ENCODE results near the gene GNAO1.

The GNAO1 gene

GRCh38 chr16:56334761-56335160 is 143.5 kb downstream of the GNAO1 start:
- Mint-ChIP-seq H3K4me3 (no peak overlapping the region), H3K9me3 (no peaks in the 10 kb centered on the region), H3K36me3 (no peaks in the 10 kb centered on the region), H3K4me1 (peaks cover 2% of the 10 kb centered on the region), H3K27ac (no peak overlapping the region), H3K27me3 (peaks cover 3% of the 10 kb centered on the region)
- DNase-seq (ENCODE audit: low spot score in 2 of 2) (no peak), ATAC-seq (ENCODE audit: low read depth) (no peak)

GRCh38 chr16:56336071-56336688 is 144.9 kb downstream of the GNAO1 start:
- Mint-ChIP-seq H3K27me3 (peaks cover 3% of the 10 kb centered on the region), H3K9me3 (no peaks in the 10 kb centered on the region), H3K27ac (no peak overlapping the region), H3K36me3 (no peaks in the 10 kb centered on the region), H3K4me3 (no peak overlapping the region), H3K4me1 (peaks cover 2% of the 10 kb centered on the region)
- ATAC-seq (ENCODE audit: low read depth), result no peak
- no peak for DNase-seq (ENCODE audit: low spot score in 2 of 2)

DNA sequence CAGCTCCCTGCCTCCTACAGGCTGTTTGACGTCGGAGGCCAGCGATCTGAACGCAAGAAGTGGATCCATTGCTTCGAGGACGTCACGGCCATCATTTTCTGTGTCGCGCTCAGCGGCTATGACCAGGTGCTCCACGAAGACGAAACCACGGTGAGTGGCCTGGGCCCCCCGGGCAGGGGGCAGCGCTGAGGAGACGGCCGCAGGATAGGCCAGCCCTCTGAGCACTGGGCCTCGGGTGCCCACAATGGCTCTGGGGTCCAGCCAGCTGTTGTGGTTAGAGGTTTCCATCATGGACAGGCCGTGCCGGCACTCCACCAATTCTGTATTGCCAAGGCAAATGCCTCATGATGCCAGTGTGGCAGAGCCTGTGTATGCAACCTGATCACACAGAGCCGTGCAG is 145.4 kb downstream of the GNAO1 start:
- H3K4me3 Mint-ChIP-seq, result no peak overlapping the region
- peaks cover 2% of the 10 kb centered on the region for H3K4me1 Mint-ChIP-seq
- peaks cover 3% of the 10 kb centered on the region for H3K27me3 Mint-ChIP-seq
- no peak for ATAC-seq (ENCODE audit: low read depth)
- no peaks in the 10 kb centered on the region for H3K9me3 Mint-ChIP-seq
- no peaks in the 10 kb centered on the region for H3K36me3 Mint-ChIP-seq
- no peak for DNase-seq (ENCODE audit: low spot score in 2 of 2)
- H3K27ac Mint-ChIP-seq, result no peak overlapping the region

DNA sequence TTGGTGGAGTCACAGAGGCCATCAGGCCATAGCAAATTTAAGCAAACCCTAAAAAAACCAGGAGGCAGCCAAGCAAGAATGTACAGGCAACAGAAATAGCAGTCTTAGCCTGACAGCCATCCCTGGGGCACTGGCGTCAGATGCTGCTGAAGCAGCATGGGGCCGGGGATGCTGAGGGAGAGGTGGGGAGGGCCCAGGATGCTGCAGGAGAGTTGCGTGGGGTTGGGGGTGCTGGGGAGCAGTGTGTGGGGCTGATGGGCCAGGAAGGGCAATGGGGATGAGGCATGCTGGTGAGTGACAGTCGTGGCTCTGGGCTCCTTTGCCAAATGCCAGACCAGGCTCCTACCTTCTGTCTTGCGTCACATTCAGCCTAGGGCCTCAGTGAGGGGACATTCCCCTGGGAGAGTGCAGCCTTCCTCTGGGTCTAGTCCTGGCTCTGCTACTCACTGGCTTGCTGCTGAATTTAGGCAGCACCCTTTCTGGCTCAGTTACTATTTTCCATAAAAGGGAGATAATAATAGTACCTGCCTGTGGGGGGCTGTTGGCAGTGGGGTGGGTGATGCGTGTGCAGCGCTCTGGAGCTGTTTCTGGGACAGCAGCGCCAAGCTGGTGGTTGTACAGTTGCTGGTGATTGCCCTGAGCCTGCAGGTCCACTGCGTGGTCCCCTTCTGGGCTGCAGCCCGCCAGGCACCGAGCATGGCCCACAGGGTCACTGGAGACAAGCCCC is 146.0 kb downstream of the GNAO1 start:
- Mint-ChIP-seq H3K9me3 (no peaks in the 10 kb centered on the region), H3K27me3 (peaks cover 1% of the 10 kb centered on the region), H3K36me3 (no peaks in the 10 kb centered on the region), H3K27ac (no peak overlapping the region), H3K4me1 (peaks cover 2% of the 10 kb centered on the region), H3K4me3 (no peak overlapping the region)
- no peak for ATAC-seq (ENCODE audit: low read depth)
- no peak for DNase-seq (ENCODE audit: low spot score in 2 of 2)

GRCh38 chr16:56337858-56338325 is 146.6 kb downstream of the GNAO1 start:
- ATAC-seq (ENCODE audit: low read depth), result no peak
- H3K27me3 Mint-ChIP-seq, result no peaks in the 10 kb centered on the region
- H3K4me3 Mint-ChIP-seq, result no peak overlapping the region
- H3K4me1 Mint-ChIP-seq, result peaks cover 2% of the 10 kb centered on the region
- no peaks in the 10 kb centered on the region for H3K36me3 Mint-ChIP-seq
- H3K9me3 Mint-ChIP-seq, result no peaks in the 10 kb centered on the region
- H3K27ac Mint-ChIP-seq, result no peak overlapping the region
- DNase-seq (ENCODE audit: low spot score in 2 of 2), result no peak

- Mint-ChIP-seq H3K27me3 (no peaks in the 10 kb centered on the region), H3K27ac (no peak overlapping the region), H3K4me3 (no peak overlapping the region), H3K9me3 (no peaks in the 10 kb centered on the region), H3K4me1 (peaks cover 2% of the 10 kb centered on the region), H3K36me3 (no peaks in the 10 kb centered on the region)
- ATAC-seq (ENCODE audit: low read depth) (no peak), DNase-seq (ENCODE audit: low spot score in 2 of 2) (no peak)
Measured at GRCh38 chr16:56338566-56339318, 147.5 kb downstream of the GNAO1 start.

- no peak for DNase-seq (ENCODE audit: low spot score in 2 of 2)
- Mint-ChIP-seq H3K4me1 (peaks cover 2% of the 10 kb centered on the region), H3K9me3 (no peaks in the 10 kb centered on the region), H3K4me3 (no peak overlapping the region), H3K36me3 (no peaks in the 10 kb centered on the region), H3K27me3 (no peaks in the 10 kb centered on the region), H3K27ac (no peak overlapping the region)
- no peak for ATAC-seq (ENCODE audit: low read depth)
Measured at GRCh38 chr16:56339431-56340195, 148.3 kb downstream of the GNAO1 start.

- Mint-ChIP-seq H3K36me3 (no peaks in the 10 kb centered on the region), H3K4me3 (no peak overlapping the region), H3K9me3 (no peaks in the 10 kb centered on the region), H3K4me1 (peaks cover 2% of the 10 kb centered on the region), H3K27ac (no peak overlapping the region), H3K27me3 (no peaks in the 10 kb centered on the region)
- no peak for DNase-seq (ENCODE audit: low spot score in 2 of 2)
- no peak for ATAC-seq (ENCODE audit: low read depth)
Measured at GRCh38 chr16:56340416-56340815, 149.1 kb downstream of the GNAO1 start.

GRCh38 chr16:56340864-56341365 is 149.6 kb downstream of the GNAO1 start:
- H3K4me1 Mint-ChIP-seq, result peaks cover 2% of the 10 kb centered on the region
- no peak for DNase-seq (ENCODE audit: low spot score in 2 of 2)
- no peaks in the 10 kb centered on the region for H3K9me3 Mint-ChIP-seq
- no peak overlapping the region for H3K4me3 Mint-ChIP-seq
- no peaks in the 10 kb centered on the region for H3K36me3 Mint-ChIP-seq
- no peak overlapping the region for H3K27ac Mint-ChIP-seq
- no peaks in the 10 kb centered on the region for H3K27me3 Mint-ChIP-seq
- no peak for ATAC-seq (ENCODE audit: low read depth)

- H3K9me3 Mint-ChIP-seq, result no peaks in the 10 kb centered on the region
- ATAC-seq (ENCODE audit: low read depth) (no peak), DNase-seq (ENCODE audit: low spot score in 2 of 2) (no peak)
- H3K36me3 Mint-ChIP-seq, result no peaks in the 10 kb centered on the region
- H3K4me3 Mint-ChIP-seq, result no peak overlapping the region
- H3K27ac Mint-ChIP-seq, result no peak overlapping the region
- no peaks in the 10 kb centered on the region for H3K27me3 Mint-ChIP-seq
- peaks cover 2% of the 10 kb centered on the region for H3K4me1 Mint-ChIP-seq
Measured at GRCh38 chr16:56341656-56342399, 150.5 kb downstream of the GNAO1 start.

- H3K36me3 Mint-ChIP-seq, result no peaks in the 10 kb centered on the region
- no peak overlapping the region for H3K4me3 Mint-ChIP-seq
- H3K27ac Mint-ChIP-seq, result no peak overlapping the region
- H3K9me3 Mint-ChIP-seq, result no peaks in the 10 kb centered on the region
- no peaks in the 10 kb centered on the region for H3K27me3 Mint-ChIP-seq
- no peak for DNase-seq (ENCODE audit: low spot score in 2 of 2)
- no peaks in the 10 kb centered on the region for H3K4me1 Mint-ChIP-seq
- ATAC-seq (ENCODE audit: low read depth), result no peak
Measured at GRCh38 chr16:56343661-56344517, 152.6 kb downstream of the GNAO1 start.

GRCh38 chr16:56344518-56345405 is 153.5 kb downstream of the GNAO1 start:
- no peak for DNase-seq (ENCODE audit: low spot score in 2 of 2)
- H3K4me1 Mint-ChIP-seq, result no peaks in the 10 kb centered on the region
- no peak for ATAC-seq (ENCODE audit: low read depth)
- H3K27me3 Mint-ChIP-seq, result no peaks in the 10 kb centered on the region
- no peak overlapping the region for H3K27ac Mint-ChIP-seq
- no peak overlapping the region for H3K4me3 Mint-ChIP-seq
- H3K36me3 Mint-ChIP-seq, result no peaks in the 10 kb centered on the region
- H3K9me3 Mint-ChIP-seq, result no peaks in the 10 kb centered on the region
